GM18909 (cell line): Measurements from ENCODE around the gene MBD4.
A peak's percentile ranks its signal among the peaks of the same experiment; 100 is the strongest.
"Not testable (repeated sequence)": the region's sequence is repeated elsewhere in the genome, so short reads cannot be mapped to it uniquely, and the experiment has no call there.

ENCODE experiments used
- ATAC-seq: cut with Tn5 transposase; IDR thresholded peaks from one replicate; pipeline ENCODE4 v1.9.1; 2021; ENCODE audit warnings: mild to moderate bottlenecking; ENCODE audit not compliant: unreplicated experiment, poor library complexity

The MBD4 gene

DNA sequence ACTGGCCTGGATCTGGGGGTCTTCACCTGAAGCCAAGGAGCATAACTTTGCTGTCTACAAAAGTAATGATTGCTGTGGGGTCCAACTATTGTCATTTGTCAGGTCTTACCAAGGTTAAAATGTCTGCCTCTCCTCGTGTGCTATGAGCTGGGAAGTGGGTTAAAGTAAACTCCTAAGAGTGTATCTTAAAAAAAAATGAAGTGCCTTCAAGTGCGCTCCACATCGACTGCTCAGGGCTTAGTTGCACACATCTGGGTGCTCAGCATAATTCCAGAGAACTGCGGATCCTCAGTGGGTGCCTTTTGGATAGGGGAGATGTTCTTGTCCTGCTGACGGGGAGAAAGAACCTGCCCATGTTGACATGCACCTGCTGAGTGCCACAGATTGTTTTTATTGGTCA is 52.3 kb downstream of the MBD4 start:
- ATAC-seq, result no peak

DNA sequence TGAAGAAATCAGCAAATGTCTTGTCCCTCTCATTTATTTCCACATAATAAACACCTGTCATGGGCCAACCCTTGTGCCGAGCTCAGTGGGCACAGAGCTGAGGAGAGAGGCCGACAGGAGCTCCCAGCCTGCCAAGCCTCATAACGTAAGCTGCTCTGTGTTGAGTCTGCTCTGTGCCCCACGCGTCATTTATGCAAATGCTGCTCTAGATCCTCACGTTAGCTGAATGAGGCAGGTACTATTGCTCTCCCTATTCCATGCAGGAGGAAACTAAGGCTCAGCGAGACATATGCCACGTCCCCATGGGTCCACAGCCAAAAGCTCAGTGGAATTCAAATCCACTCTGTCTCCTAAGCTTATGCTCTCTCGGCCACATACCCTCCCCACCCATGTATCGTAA is 52.8 kb downstream of the MBD4 start:
- no peak for ATAC-seq

- not testable (repeated sequence) for ATAC-seq
These were observed 54.2 kb downstream of the MBD4 start for GRCh38 chr3:129385507-129385906.

DNA sequence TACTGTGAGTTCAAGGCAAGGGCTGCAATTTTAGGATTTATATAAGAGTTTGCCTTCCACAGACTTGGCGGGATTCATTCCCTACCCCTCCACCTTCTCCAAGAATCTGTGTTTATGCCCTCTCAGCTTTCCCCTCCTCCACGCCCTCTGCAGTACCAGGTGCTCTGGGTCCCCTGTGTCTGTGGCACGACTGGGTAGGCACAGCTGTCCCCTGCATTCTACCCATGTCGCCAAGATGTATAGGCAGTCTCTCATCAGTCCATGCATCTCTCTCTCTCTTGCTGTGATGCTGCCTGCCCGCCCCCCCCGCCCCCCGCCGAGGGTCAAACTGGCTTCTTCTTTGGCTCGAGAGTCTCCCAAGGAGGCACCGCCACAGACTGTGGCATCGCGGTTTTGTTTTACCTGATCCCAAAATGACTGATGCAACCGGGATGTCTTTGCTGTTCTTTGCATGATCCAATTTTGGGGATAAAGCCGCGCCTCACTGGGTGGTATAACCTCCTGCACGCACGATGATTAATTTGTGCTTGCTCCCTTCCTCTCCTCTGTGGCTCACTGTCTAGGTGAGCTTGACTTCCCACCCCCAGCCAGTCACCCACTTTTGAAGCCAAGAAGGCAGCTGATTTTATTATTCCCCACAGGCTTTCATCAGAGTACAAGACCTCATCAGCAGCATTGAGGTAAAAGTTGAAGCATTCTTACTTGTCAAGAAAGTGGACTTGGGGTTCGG is 55.0 kb downstream of the MBD4 start:
- ATAC-seq, result no peak

DNA sequence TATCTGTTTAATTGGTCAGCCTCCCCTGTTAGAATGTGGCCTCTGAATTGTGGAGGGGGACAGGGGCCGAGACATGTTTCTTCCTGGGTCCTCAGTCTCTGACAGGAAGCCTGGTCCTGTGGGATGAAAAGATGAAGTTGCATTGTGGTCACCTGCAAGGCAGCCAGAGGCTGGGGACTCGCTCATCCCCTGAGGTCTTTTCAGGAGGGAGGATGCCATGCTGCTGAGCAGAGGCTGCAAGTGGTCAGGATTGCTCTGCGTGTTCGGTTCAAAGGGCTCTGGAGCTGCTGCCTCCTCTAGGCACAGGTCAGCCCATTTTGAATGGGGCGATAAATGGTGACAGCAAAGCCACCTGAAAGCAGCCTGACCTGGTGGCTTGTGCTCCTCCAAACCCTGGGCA is 55.6 kb downstream of the MBD4 start:
- not testable (repeated sequence) for ATAC-seq

DNA sequence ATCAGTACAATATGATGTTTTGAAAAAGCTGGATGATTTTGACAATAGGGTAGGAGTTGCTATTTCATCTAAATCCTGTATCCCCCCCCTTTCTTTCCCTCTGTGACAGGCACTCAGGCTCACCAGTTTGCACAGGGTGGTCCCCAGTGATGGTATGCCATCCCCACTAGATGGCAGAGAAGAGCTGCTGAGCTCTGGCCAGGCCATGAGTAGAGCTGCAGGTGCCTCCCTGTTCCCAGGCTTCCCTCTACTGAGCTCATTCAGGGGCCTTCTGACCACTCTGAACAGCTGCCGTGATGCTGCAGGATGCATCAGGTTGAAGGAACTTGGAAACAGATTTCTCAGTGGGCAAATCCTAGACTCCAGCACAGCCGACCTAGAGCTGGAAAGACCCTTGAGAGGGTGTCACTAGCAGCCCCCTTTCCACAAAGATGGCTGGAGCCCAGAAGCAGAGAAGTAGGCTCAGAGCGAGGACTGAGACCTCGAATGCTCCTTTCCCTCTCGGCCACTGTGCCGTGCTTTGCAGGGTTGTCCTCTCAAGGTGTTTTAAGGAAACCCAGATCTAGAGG is 56.4 kb downstream of the MBD4 start:
- ATAC-seq, result peak; percentile 71

DNA sequence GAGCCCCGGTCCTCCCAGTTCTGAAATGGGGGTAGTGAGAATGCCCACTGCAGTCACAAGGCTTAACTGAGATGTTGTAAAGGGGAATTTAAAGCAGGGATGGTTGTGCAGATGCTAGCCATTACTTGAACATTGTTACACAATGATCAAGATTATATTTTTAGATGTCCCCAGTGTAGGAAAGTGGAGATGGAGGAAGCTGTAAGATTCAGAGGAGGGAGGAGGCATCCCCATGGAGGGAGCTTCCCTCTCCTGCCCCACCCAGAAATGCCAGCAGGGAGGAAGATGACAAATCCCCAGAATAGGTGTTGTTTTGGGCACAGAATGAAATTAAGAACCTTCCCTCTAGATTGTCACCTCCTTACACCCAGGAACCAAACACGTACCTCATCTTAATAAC is 57.4 kb downstream of the MBD4 start:
- no peak for ATAC-seq
